SK-N-MC (cell line): ENCODE data around the gene CGB2.
"Not testable (repeated sequence)": the region's sequence is repeated elsewhere in the genome, so short reads cannot be mapped to it uniquely, and the experiment has no call there.

Experiments used
- DNase-seq: peaks from one replicate; pipeline ENCODE4 v3.0.0-alpha.2; 2011; ENCODE audit warnings: low read depth, low spot score
- H3K27ac ChIP-seq: fragments of 200-600 bp; sonication (generic); 2 replicates; pipeline ENCODE4 v1.5.1; 2016; ENCODE audit warnings: mixed run types
- H3K36me3 ChIP-seq: fragments of 200-600 bp; sonication (generic); 2 replicates; pipeline ENCODE4 v1.6.1; 2017; ENCODE audit warnings: antibody characterized with exemption, low read length, mixed read lengths; ENCODE audit not compliant: insufficient read depth
- H3K4me3 ChIP-seq: fragments of 200-600 bp; sonication (generic); 2 replicates; pipeline ENCODE4 v1.5.1; 2016
- H3K9ac ChIP-seq: fragments of 200-600 bp; sonication (generic); 2 replicates; pipeline ENCODE4 v1.8.0; 2017; ENCODE audit warnings: mixed run types, mixed read lengths; ENCODE audit not compliant: insufficient read length
- H3K9me3 ChIP-seq: fragments of 200-600 bp; sonication (generic); 2 replicates; pipeline ENCODE4 v1.6.1; 2017; ENCODE audit warnings: low read depth, mild to moderate bottlenecking, antibody characterized with exemption, low read length, moderate library complexity, mixed read lengths
- EZH2 ChIP-seq: fragments of 200-600 bp; sonication (generic); IDR thresholded peaks from one replicate; pipeline ENCODE4 v1.6.1; 2017; ENCODE audit warnings: antibody characterized with exemption
- FOXP2 ChIP-seq: optimal IDR thresholded peaks from 2 replicates; pipeline ENCODE3; 2011; ENCODE audit warnings: mild to moderate bottlenecking, moderate library complexity; ENCODE audit not compliant: insufficient read depth; ENCODE audit errors: extremely low read length, control extremely low read depth
- POLR2AphosphoS5 ChIP-seq: IDR thresholded peaks from 2 replicates; pipeline ENCODE4 v1.6.1; 2012; ENCODE audit warnings: mild to moderate bottlenecking, low read depth, low read length, borderline replicate concordance

The CGB2 gene

GRCh38 chr19:49031642-49032301 is at the start of gene CGB2:
Gene CGB2 (plus strand): TSS chr19:49031890. CDS start chr19:49032096, 206 bp downstream.
- DNase-seq, H3K9ac ChIP-seq, H3K4me3 ChIP-seq, H3K27ac ChIP-seq, H3K9me3 ChIP-seq, H3K36me3 ChIP-seq: not testable (repeated sequence)

- no peak for DNase-seq
- no peak overlapping the region for H3K9ac ChIP-seq
- H3K9me3 ChIP-seq = no peaks in the 10 kb centered on the region
- peaks cover 26% of the 10 kb centered on the region; the same call in 1 of the 2 replicates for H3K36me3 ChIP-seq
- no peak overlapping the region for H3K27ac ChIP-seq
- H3K4me3 ChIP-seq = no peak overlapping the region
- TF ChIP-seq POLR2AphosphoS5 (no peak), FOXP2 (no peak), EZH2 (no peak)
These were observed 49.4 kb upstream of the CGB2 start for GRCh38 chr19:48982280-48982679.

- H3K27ac ChIP-seq = no peak overlapping the region
- no peaks in the 10 kb centered on the region for H3K9me3 ChIP-seq
- peaks cover 36% of the 10 kb centered on the region; the same call in 1 of the 2 replicates for H3K36me3 ChIP-seq
- TF ChIP-seq FOXP2 (no peak), POLR2AphosphoS5 (no peak), EZH2 (no peak)
- no peak for DNase-seq
- H3K9ac ChIP-seq = no peak overlapping the region
- no peak overlapping the region for H3K4me3 ChIP-seq
These were observed 46.0 kb upstream of the CGB2 start for GRCh38 chr19:48985711-48986110.

- H3K4me3 ChIP-seq = no peak overlapping the region
- DNase-seq = no peak
- peaks cover 36% of the 10 kb centered on the region; the same call in 1 of the 2 replicates for H3K36me3 ChIP-seq
- TF ChIP-seq FOXP2 (no peak), POLR2AphosphoS5 (no peak), EZH2 (no peak)
- H3K9ac ChIP-seq = no peak overlapping the region
- H3K9me3 ChIP-seq = no peaks in the 10 kb centered on the region
- no peak overlapping the region for H3K27ac ChIP-seq
These were observed 45.5 kb upstream of the CGB2 start for GRCh38 chr19:48986211-48986610.

GRCh38 chr19:48987323-48987722 is 44.4 kb upstream of the CGB2 start:
- DNase-seq = no peak
- Histone ChIP-seq H3K9ac (no peak overlapping the region), H3K27ac (no peak overlapping the region), H3K4me3 (no peak overlapping the region), H3K9me3 (no peaks in the 10 kb centered on the region), H3K36me3 (peaks cover 32% of the 10 kb centered on the region; the same call in 1 of the 2 replicates)
- TF ChIP-seq POLR2AphosphoS5 (no peak), EZH2 (no peak), FOXP2 (no peak)

- peaks cover 24% of the 10 kb centered on the region; the same call in 1 of the 2 replicates for H3K36me3 ChIP-seq
- H3K27ac ChIP-seq = no peak overlapping the region
- no peaks in the 10 kb centered on the region for H3K9me3 ChIP-seq
- H3K9ac ChIP-seq = no peak overlapping the region
- H3K4me3 ChIP-seq = no peak overlapping the region
- TF ChIP-seq FOXP2 (no peak), POLR2AphosphoS5 (no peak), EZH2 (no peak)
- no peak for DNase-seq
These were observed 43.4 kb upstream of the CGB2 start for GRCh38 chr19:48988286-48988685.

- TF ChIP-seq FOXP2 = no peak
- no peak for TF ChIP-seq EZH2
- no peak overlapping the region for H3K27ac ChIP-seq
- H3K9me3 ChIP-seq = no peaks in the 10 kb centered on the region
- H3K4me3 ChIP-seq = no peak overlapping the region
- DNase-seq = no peak
- peaks cover 21% of the 10 kb centered on the region; the same call in 1 of the 2 replicates for H3K36me3 ChIP-seq
- no peak overlapping the region for H3K9ac ChIP-seq
These were observed 42.8 kb upstream of the CGB2 start for GRCh38 chr19:48988860-48989259.

GRCh38 chr19:48989701-48990291 is 41.9 kb upstream of the CGB2 start:
- H3K27ac ChIP-seq = no peak overlapping the region
- H3K4me3 ChIP-seq = no peak overlapping the region
- TF ChIP-seq POLR2AphosphoS5 (no peak), EZH2 (no peak), FOXP2 (no peak)
- no peak for DNase-seq
- no peak overlapping the region for H3K9ac ChIP-seq
- no peaks in the 10 kb centered on the region for H3K9me3 ChIP-seq
- H3K36me3 ChIP-seq = peaks cover 20% of the 10 kb centered on the region; the same call in 1 of the 2 replicates

GRCh38 chr19:48990400-48990799 is 41.3 kb upstream of the CGB2 start:
- Histone ChIP-seq H3K9ac (no peak overlapping the region), H3K27ac (no peak overlapping the region; the same call in 1 of the 2 replicates), H3K4me3 (no peak overlapping the region), H3K9me3 (no peaks in the 10 kb centered on the region), H3K36me3 (peaks cover 14% of the 10 kb centered on the region; the same call in 1 of the 2 replicates)
- TF ChIP-seq POLR2AphosphoS5 (no peak), FOXP2 (no peak), EZH2 (no peak)
- DNase-seq = no peak
